GM18907 (cell line): Measurements from ENCODE around the gene KRT34.
"Not testable (repeated sequence)": the region's sequence is repeated elsewhere in the genome, so short reads cannot be mapped to it uniquely, and the experiment has no call there.

Source experiments
- ATAC-seq: cut with Tn5 transposase; IDR thresholded peaks from one replicate; pipeline ENCODE4 v1.9.1; 2021; ENCODE audit warnings: mild to moderate bottlenecking, moderate library complexity; ENCODE audit not compliant: unreplicated experiment

The KRT34 gene

DNA sequence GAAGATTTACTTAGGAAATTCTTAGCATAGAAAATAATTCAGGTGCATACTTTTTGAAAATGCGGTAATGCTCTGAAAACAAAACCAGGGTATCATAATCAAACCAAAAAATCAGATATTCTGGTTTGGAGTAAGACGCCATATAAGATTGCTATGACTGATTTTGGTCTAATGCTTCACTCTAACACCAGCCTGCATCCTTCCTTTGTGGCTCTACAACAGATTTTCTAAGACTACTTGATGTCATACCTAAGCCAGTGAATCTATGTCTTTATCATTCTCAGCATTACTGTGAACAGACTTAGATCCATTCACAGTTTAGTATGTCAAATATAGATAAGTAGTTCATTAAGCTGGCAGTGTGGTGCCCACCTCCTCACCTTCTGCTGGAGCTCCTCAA lies 13.1 kb downstream of the KRT34 start:
- no peak for ATAC-seq

DNA sequence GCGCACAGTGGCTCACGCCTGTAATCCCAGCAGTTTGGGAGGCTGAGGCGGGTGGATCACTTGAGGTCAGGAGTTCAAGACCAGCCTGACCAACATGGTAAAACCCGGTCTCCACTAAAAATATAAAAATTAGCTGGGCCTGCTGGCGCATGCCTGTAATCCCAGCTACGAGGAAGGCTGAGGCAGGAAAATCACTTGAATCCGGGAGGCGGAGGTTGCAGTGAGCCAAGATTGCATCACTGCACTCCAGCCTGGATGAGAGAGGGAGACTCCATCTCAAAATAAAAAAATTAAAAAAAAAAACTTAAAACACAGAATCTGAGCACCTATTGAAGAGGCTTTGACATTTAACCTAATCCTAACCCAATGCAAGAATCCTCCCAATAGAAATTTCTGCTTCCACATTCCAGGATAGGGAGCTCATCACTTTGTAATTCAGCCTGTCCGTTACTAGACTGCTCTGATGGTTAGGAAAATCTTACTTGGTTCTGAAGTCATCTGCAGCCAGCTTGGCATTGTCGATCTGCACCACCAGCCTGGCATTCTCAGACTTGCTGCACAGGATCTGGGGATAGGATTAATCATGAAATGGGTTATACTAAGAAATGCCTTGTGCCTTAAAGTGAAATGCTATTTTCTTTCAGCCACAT lies 14.6 kb downstream of the KRT34 start:
- ATAC-seq = no peak

DNA sequence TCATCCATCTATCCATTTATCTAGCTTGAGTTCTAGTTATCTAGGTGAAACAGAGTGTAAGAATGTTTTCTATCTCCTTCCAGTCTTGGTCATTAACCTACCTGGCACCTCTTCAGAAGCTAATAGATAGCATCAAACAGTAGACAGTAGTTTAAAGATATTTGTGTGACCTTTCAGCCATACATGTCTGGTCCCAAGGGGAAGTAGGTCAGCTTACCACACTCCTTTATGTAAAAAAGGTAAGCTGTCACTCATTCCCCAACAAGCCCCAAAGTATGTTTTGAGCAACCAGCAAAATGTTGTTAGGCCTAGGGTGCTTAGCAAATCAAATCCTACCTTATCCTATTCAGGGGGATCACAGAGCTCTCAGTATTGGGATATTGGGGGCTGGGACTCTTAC lies 16.0 kb downstream of the KRT34 start:
- no peak for ATAC-seq

DNA sequence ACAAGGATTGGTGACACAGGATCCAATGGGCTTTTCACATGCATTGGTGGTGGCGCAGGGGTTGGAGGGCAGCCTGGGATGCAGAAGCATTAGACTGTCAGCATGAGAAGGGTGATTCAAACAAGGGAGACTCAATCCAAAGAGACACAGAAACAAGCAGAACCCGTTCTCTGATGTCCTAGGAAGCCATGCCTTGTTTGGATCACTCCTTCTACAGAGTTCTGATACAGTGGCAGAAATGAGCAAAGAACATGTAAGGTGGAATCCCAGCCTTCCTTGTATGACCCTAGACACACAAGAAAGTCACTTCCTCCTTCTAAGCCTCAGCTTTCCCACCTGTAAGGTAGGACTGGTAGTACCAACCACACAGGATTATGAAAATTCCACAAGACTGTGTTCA lies 18.2 kb downstream of the KRT34 start:
- no peak for ATAC-seq

GRCh38 chr17:41360296-41360995 lies 21.7 kb downstream of the KRT34 start:
- ATAC-seq = no peak

DNA sequence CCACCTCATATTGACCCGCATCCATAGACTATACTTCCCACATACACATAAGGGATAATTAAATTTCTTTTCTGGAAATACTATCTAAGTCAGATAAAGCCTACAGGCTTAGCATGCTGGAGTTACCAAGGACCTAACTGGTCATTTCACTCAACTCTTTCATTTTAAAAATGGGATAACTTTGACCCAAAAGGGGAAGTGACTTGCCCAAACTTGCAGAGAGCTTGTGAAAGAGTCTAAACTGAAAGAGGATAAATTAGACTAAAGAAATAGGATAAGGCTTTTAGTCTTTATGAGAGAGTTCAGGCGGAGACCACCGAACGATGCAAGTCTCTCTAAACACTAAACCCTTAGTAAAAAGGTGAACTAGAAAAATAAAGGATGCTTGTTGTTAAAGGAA lies 27.6 kb downstream of the KRT34 start:
- no peak for ATAC-seq

GRCh38 chr17:41352597-41353366 lies 29.3 kb downstream of the KRT34 start:
- ATAC-seq = no peak

DNA sequence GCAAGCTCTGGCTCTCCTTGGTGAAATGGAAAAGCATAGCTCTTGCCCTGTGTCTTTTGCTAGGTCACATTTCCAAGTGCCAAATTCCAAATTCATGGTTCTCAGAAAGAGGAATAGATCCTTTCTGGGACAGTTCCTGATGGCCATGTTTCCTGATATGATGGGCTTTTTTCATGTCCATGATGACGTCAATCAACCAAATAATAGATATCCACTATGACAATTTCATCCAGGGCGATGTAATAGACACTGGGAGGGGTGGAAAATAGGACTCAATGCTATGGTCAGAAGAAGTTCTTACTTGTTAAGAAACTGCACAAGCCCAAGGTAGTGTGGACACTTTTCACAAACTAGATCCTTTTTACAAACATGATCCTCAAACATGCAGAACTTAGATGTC lies 30.9 kb downstream of the KRT34 start:
- no peak for ATAC-seq

DNA sequence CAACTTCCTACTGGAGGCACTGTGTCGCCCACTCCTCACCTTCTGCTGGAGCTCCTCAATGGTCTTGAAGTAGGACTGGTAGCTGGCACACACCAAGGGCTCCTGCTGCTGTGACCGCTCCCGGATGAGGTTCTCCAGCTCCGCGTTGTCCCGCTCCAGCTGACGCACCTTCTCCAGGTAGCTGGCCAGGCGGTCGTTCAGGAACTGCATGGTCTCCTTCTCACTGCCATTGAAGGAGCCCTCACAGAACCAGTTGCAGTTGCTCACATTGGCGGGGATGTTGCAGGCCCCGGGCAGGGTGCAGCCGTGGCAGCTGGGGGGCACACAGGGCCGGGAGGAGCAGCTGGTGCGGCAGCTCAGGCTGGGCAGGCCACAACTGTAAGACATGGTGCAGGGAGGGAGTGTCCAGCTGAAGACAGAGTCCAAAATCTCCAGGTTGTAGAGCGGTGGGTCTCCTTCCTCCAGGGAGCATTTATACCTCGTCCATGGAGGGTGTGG lies 31.7 kb downstream of the KRT34 start, which contains the start of gene KRT33A:
Gene KRT33A, minus strand, starts transcription at position 448 of the 498 bp plus-strand sequence. Its CDS starts 61 bp downstream, at position 387.
- not testable (repeated sequence) for ATAC-seq

GRCh38 chr17:41347869-41348760 lies 34.0 kb downstream of the KRT34 start:
- no peak for ATAC-seq

- not testable (repeated sequence) for ATAC-seq
Observed at GRCh38 chr17:41346421-41346820, 35.7 kb downstream of the KRT34 start.

GRCh38 chr17:41345992-41346391 lies 36.1 kb downstream of the KRT34 start:
- ATAC-seq = no peak

DNA sequence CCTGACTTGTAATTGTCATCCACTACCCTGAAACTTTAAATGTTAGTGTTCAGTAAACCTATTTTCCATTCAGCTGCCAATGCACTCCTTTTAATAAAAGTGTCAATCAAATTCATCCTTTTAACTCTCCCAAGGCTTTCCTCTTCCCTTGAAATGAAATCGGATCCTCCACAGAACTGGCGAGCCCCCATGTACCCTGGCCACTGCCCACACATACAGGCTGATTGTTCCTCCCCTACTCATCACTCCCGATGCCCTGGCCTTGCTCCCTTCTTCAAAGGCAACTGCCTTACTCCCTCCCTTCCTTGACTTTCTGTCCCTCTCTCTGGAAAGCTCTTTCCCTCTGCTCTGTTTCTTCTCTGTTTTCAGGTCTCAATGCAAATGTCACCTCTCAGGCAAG lies 39.1 kb downstream of the KRT34 start:
- ATAC-seq = no peak

DNA sequence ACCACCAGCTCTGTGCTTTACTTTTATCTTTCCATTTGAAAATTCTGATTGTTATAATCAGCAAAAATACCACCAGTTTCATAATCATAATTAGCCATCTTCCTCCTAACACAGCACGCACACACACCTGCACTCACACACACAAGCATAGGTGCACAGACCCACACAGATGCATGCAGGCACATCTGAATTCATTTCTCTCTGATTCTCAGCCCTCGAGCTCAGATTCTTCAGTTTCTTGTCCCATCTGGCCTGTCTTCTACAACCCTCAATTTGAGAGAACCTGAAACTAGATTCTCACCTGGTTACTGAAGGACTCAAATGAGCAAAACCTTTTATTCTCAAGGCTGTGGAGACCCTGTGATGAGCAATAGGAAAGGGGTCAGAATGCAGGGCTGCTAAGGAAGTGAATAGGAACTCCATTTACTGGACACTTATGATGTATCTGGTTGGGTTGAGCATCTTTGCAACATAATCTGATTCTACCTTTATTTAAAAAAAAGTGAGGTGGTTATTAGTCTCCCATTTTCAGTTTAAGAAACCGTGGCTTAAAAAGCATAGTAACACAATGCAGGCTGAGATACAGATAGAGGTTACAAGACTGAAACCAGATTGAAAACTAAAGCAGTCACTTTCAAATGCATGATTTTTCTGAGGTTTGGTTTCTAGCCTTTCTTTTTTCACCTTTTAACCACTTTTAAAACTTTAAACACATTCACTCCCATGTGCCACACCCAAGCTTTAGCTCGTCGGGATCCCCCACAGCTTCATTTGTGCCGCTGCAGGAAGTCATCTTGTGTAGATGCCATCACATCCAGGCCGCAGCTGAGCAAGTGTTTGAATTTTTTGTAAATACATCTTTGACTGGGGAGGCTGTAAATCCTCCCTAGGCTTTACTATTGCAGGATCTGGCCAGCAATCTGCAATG lies 40.9 kb downstream of the KRT34 start:
- peak; percentile 38 for ATAC-seq

DNA sequence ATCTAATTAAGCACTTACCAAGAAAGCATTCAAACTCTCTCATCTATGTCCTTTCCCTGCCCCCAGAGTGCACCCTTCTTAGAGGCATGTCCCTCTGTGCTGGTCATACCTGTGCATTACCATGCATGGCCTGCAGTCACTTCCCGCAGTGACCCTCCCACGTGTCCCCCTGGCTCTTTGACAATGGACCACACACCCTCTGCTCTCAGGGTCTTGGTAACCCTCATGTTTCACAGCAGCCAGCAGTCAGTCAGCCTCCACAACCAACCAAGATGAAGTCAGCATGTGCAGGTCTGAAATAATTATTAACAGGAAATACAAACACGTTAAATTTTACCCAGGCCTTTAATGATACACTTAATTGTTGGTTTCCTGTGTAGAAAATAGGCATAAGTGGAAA lies 41.6 kb downstream of the KRT34 start:
- peak; percentile 40 for ATAC-seq

- no peak for ATAC-seq
Observed at GRCh38 chr17:41339571-41340172, 42.4 kb downstream of the KRT34 start.

DNA sequence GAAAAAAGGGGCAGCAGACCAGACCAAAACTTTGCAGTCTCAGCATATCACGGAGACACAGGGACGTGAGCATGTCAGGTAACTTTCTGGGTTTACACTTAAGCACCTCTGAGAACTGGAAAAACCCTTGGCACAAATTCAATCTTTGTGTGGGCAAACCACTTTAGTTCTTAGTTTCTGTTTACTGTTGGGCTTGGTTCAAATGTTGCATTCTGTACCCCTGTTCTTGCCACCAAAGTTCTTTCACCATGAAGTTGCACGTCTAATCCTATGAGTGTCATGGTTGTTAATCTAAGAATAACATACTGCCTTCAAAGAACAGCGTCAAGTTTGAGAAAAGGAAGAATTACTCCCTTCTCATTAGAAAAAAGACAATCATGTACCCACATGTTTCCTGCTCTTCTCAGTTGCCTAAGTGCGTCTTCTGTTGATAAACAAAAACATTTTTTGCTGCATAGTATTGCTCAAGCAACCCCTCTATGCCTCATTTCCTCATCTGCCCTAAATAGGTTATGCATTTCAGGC lies 43.1 kb downstream of the KRT34 start:
- peak; percentile 53 for ATAC-seq

DNA sequence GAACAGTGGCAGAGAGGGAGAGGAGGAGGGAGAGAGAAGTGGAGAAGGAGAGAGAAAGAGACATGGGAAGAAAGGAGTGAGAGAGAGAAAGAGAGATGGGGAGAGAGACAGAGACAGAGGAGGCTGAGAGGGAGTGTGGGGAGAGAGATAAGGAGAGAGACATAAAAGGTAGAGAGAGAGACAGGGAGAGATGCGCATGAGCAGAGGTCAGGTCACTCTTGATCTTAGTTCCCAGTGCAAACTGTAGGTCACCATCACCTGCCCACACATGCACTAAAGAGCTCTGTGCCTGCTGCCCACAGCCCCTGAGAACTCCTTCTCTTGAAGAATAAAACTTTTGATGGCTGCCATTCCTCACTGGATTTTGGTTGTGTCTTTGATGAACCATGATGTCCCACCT lies 46.4 kb downstream of the KRT34 start:
- ATAC-seq = no peak
